Measurements from ENCODE around the gene ACAP1. TPM values are rescaled to one million over a fixed set of nuclear protein-coding genes. Genes with fewer than 3 reads are reported as not detected.

Gene ACAP1
- total and polyA plus RNA-seq, 8 donors = 1.6 to 5.6 (median 3.1) TPM

DNA sequence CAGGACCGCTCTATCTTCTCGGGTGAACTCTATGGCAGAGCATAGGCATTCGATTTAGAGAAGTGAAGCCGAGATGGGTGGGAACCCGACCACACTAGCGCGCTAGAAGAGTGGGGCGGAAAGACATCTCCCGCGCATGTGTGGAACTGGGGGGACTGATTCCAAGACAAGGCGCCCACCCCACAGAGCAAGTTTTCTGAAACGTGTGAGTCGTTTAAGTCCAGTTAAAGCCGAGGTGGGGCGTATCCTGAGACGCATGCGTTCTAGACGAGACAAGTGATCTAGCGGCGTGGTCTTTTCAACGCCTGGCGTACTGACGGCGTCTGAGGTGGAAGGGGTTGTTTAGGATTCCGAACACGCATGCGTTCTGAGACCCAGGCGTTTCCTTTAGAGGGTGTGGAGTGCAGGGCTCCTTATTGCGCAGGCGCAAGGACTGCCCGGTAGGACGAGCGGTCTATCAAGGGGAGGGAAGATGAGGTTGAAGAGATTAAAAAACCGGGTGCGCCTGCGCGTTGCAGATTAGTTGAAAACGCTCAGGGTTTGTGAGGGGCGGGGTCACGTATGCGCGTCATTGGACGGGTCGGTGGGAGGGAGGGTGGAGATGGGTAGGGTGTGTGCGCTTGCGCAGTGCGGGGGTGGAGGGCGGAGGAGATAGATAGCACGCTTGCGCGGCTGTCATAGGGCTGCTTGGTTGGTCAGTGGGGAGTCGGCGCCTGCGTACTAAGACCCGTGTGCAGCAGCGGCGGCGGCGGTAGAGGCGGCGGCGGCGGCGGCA is 29.2 kb upstream of the ACAP1 start, which contains the start of gene EIF5A:
EIF5A (plus strand) TSS at position 718 of the 775 bp plus-strand sequence. CDS start 2,008 bp downstream, outside the sequence.
- ATAC-seq (peak; percentile 86 to 93 (median 86)), DNase-seq (peak; percentile 100), FAIRE-seq (peak; percentile 96)
- Histone ChIP-seq H3K27me3 (no peaks in the 10 kb centered on the region), H3K4me3 (peak within 1 kb of the TSS; percentile 79 to 96 (median 88)), H3K9me3 (no peaks in the 10 kb centered on the region), H3K36me3 (peaks cover 8 to 26% (median 13%) of the 10 kb centered on the region in 3 donors), H3K4me1 (peaks cover 10 to 17% (median 17%) of the 10 kb centered on the region in 3 donors), H3K27ac (peak within 1 kb of the TSS; percentile 95 to 97 (median 96))
- 0 to 1% methylated on average over 54 to 64 of the region's 64 CpGs for WGBS, 2 donors
- intact Hi-C loops (cut with DNase I) = no loop called here
- no peak for TF ChIP-seq CTCF (IDR thresholded peaks at IDR 0.05)

- no peaks in the 10 kb centered on the region for H3K9me3 ChIP-seq
- TF ChIP-seq CTCF (IDR thresholded peaks at IDR 0.05) = no peak
- ATAC-seq (peak in 3 of 4 donors; percentile 2 to 46 (median 25)), DNase-seq (peak; percentile 51 to 88 (median 73)), FAIRE-seq (no peak)
- no peaks in the 10 kb centered on the region for H3K27me3 ChIP-seq
- intact Hi-C loops (cut with DNase I) = no loop called here
- H3K4me1 ChIP-seq = peaks cover 15 to 19% (median 17%) of the 10 kb centered on the region in 3 donors
- peak overlapping the region; percentile 95 to 97 (median 96) for H3K27ac ChIP-seq
- peaks cover 8 to 34% (median 21%) of the 10 kb centered on the region in 3 donors for H3K36me3 ChIP-seq
- 0 to 1% methylated on average over 70 to 104 of the region's 104 CpGs for WGBS, 2 donors
- peak overlapping the region; percentile 79 to 96 (median 88) for H3K4me3 ChIP-seq
These were observed 28.4 kb upstream of the ACAP1 start for GRCh38 chr17:7307686-7308624.

DNA sequence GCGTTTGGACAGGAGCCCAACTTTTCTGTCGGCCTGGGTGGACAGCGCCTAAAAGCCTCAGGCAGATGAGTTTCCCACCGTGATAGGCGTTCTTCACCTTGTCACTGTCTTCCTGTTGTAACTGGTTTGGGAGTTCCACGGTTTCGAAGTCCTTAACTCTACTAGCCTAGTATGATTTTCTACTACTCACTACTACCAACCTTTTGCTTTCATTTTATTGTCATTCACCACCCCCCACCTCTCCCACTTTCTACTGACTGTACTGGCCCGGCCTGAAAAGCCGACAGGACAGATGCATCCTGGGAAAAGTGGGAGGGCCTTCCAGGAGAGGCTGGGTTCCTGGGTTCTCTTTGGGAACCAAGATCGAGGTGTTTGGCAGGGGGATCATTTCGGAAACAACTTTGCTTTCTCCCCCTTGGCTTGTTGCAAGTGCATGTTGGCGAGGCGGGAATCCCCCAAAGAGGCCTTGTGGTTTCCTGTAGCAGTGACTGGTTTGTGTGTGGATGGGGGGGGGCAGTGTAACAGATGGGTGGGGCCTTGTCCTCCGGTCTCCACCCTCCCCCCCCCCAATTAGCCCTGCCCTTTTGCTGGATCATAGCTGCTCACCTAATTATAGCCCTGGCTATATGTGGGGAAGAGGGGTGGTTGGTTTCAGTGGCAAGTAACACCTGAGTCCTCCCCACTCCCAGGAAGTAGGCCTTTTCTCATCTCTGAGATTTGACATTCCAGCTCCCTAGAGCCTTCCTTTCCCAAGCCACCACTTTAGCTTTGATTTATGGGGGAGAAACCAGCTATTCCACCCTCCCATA is 27.5 kb upstream of the ACAP1 start:
- Histone ChIP-seq H3K36me3 (peaks cover 8 to 40% (median 30%) of the 10 kb centered on the region in 3 donors), H3K27me3 (no peaks in the 10 kb centered on the region), H3K9me3 (no peaks in the 10 kb centered on the region), H3K27ac (peak overlapping the region; percentile 95 to 97 (median 96)), H3K4me3 (peak overlapping the region; percentile 79 to 96 (median 88)), H3K4me1 (peaks cover 17 to 26% (median 17%) of the 10 kb centered on the region in 3 donors)
- DNase-seq = peak in 5 of 6 donors; percentile 74 to 85 (median 82)
- FAIRE-seq = peak; percentile 32
- no peak for TF ChIP-seq CTCF (IDR thresholded peaks at IDR 0.05)
- peak; percentile 37 to 54 (median 48) for ATAC-seq
- 0 to 2% methylated on average over 13 to 14 of the region's 14 CpGs for WGBS, 2 donors
- intact Hi-C loops (cut with DNase I) = no loop called here

- peak overlapping the region in 2 of 4 donors; percentile 84 to 96 for H3K4me3 ChIP-seq
- H3K27me3 ChIP-seq = no peaks in the 10 kb centered on the region
- no peak overlapping the region for H3K27ac ChIP-seq
- H3K36me3 ChIP-seq = peaks cover 8 to 42% (median 32%) of the 10 kb centered on the region in 3 donors
- FAIRE-seq (no peak), ATAC-seq (no peak), DNase-seq (peak in 2 of 6 donors; percentile 20 to 28)
- H3K4me1 ChIP-seq = peaks cover 22 to 34% (median 24%) of the 10 kb centered on the region in 3 donors
- intact Hi-C loops (cut with DNase I) = loop anchor here in 1 of 3 donors (10.0 kb wide), 1 partner anchor 45 kb away; the partner anchor contains the start of gene CLDN7
- H3K9me3 ChIP-seq = no peaks in the 10 kb centered on the region
- no peak for TF ChIP-seq CTCF (IDR thresholded peaks at IDR 0.05)
- 64 to 74% methylated on average over 12 of the region's 12 CpGs for WGBS, 2 donors
These were observed 26.7 kb upstream of the ACAP1 start for GRCh38 chr17:7309628-7310027.
